Measurements from ENCODE around the gene OR4K5.

DNA sequence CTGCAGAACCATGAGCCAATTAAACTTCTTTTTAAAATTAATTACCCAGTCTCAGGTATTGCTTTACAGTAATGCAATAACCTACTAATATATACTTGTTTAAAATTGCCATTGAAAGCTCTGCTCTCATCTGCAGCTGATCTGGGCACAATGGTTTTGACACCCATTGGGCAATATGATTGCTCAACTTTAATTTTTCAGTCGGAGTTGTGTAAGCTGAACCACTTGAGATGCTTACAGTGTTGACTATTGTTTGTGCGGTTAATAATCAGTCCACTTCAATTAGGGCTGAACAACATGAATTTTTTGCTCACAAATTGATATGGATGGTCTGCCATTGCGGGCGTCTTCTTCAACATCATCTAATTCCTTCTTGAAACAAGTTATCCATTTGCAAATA, 18.0 kb upstream of the OR4K5 start:
- TF ChIP-seq CTCF (IDR thresholded peaks at IDR 0.05) (no peak), POLR2A (IDR thresholded peaks at IDR 0.05) (no peak)

Measured in body of pancreas (tissue), 4 donors.